ENCODE data around the gene SIGLEC9. TPM values are rescaled to one million over a fixed set of nuclear protein-coding genes. Genes with fewer than 3 reads are reported as not detected.
A peak's percentile ranks its signal among the peaks of the same experiment; 100 is the strongest.

Gene SIGLEC9
- total RNA-seq, 1 donor: not detected

DNA sequence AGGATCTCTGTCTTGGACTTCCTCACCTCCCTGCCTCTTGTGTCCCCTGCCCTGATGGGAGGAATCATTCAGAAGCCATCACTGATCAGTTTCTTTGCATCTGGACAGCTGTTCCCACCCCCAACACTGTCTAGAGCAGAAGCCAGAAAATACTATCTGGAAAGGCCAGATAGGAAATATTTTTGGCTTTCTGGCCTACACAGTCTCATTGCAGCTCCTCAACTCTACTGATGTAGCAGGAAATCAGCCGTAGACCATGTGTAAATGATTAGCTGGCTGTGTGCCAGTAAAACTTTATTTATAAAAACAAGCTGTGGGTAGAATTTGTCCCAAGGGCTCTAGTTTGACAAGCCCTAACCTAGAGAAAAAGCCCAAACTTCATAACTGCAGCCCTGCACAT is 23.0 kb downstream of the SIGLEC9 start:
- TF ChIP-seq, protein P1, sequence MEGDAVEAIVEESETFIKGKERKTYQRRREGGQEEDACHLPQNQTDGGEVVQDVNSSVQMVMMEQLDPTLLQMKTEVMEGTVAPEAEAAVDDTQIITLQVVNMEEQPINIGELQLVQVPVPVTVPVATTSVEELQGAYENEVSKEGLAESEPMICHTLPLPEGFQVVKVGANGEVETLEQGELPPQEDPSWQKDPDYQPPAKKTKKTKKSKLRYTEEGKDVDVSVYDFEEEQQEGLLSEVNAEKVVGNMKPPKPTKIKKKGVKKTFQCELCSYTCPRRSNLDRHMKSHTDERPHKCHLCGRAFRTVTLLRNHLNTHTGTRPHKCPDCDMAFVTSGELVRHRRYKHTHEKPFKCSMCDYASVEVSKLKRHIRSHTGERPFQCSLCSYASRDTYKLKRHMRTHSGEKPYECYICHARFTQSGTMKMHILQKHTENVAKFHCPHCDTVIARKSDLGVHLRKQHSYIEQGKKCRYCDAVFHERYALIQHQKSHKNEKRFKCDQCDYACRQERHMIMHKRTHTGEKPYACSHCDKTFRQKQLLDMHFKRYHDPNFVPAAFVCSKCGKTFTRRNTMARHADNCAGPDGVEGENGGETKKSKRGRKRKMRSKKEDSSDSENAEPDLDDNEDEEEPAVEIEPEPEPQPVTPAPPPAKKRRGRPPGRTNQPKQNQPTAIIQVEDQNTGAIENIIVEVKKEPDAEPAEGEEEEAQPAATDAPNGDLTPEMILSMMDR (IDR thresholded peaks at IDR 0.05; ENCODE audit: insufficient read depth, low read depth, low read length): no peak
- no peak overlapping the region for H3K4me3 ChIP-seq (ENCODE audit: low read depth, low read length)
- no peak for DNase-seq (ENCODE audit: low read depth)

DNA sequence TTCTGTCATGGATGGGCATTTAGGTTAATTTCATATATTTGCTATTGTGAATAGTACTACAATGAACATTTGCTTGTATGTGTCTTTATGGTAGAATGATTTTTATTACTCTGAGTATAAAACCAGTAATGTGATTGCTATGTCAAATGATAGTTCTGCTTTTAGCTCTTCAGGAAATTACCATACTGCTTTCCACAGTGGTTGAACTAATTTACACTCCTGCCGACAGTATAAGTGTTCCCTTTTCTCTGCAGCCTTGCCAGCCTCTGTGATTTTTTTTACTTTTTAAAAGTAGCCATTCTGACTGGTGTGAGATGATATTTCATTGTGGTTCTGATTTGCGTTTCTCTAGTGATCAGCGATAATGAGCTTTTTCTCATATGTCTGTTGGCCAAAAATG is 23.9 kb downstream of the SIGLEC9 start:
- H3K4me3 ChIP-seq (ENCODE audit: low read depth, low read length): no peak overlapping the region
- TF ChIP-seq, protein P1 (IDR thresholded peaks at IDR 0.05; ENCODE audit: insufficient read depth, low read depth, low read length): no peak
- DNase-seq (ENCODE audit: low read depth): no peak

DNA sequence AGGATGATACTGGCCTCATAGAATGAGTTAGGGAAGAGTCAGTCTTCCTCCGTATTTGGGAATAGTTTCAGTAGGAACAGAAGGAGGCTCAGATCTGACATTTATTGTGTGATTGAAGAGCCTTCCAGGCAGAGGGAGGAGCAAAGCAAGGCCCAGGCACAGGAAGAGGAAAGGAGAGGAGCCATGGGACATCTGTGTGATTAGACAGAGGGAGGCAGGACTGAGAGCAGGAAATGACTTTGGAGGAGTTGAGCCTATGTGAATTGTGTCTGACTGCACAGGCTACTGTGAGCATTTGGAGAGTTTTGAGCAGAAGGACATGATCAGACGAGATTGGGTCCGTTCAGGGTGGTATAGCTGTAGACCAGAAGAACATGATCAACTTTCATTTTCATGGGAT is 25.9 kb downstream of the SIGLEC9 start:
- TF ChIP-seq, protein P1 (IDR thresholded peaks at IDR 0.05; ENCODE audit: insufficient read depth, low read depth, low read length): no peak
- no peak overlapping the region for H3K4me3 ChIP-seq (ENCODE audit: low read depth, low read length)
- DNase-seq (ENCODE audit: low read depth): no peak

DNA sequence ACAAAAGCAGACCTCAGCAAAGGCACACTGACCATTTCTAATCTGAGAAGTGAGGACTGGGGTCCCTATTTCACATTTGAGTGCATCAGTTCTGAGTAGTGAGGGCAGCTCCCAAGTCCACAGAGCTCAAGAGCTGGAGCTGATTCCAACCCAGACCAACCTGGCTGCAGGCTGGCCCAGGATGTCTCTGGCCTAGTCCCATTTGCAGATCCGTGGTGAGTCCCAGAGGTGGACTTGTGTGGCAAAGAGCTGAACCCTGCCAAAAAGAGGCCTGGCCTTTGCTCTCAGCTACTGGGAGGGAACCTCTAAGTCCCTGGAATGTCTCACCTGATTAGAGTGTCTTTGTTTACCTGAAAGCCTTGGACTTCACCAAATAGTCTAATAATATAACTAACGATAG is 32.0 kb downstream of the SIGLEC9 start:
- DNase-seq (ENCODE audit: low read depth): no peak
- H3K4me3 ChIP-seq (ENCODE audit: low read depth, low read length): no peak overlapping the region
- TF ChIP-seq, protein P1 (IDR thresholded peaks at IDR 0.05; ENCODE audit: insufficient read depth, low read depth, low read length): no peak

DNA sequence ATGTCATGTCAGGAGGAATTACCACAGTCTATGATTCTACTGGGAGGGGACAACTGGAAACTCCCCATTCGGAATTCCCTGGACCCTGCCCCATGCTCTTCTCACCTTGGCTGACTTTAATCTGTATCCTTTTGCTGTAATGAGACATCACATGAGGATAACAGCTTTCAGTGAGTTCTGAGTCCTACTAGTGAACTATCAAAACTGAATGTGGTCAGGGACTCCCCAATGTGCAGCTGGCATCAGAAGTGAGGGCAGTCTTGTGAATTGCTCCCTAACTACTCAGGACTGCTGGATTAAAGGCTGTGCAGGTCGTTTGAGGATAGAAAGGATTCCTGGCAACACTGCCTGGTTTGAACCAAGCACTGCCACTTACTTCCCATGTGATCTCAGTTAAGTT is 32.6 kb downstream of the SIGLEC9 start:
- TF ChIP-seq, protein P1 (IDR thresholded peaks at IDR 0.05; ENCODE audit: insufficient read depth, low read depth, low read length): no peak
- H3K4me3 ChIP-seq (ENCODE audit: low read depth, low read length): no peak overlapping the region
- DNase-seq (ENCODE audit: low read depth): no peak

- TF ChIP-seq, protein P1 (IDR thresholded peaks at IDR 0.05; ENCODE audit: insufficient read depth, low read depth, low read length): peak; percentile 59
- peak; percentile 12 for DNase-seq (ENCODE audit: low read depth)
- H3K4me3 ChIP-seq (ENCODE audit: low read depth, low read length): no peak overlapping the region
These were observed 33.9 kb downstream of the SIGLEC9 start for GRCh38 chr19:51158474-51159129.

DNA sequence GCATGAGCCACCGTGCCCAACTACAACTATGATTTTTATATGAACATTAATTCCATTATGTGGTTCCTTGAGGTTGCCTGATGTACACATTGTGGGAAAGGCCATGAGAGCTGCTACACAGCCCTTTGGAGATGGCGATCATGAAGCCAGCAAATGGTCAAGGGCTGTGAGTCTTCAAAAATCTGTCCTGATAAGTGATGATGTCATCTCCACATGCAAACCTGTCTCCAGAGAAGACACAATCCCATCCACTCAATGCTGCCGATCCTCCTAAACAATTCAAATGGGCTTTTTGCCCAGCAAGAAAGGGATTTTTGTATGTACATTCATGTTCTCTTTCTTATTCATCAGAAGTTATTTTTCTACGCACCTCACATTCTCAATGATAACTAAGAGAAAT is 35.0 kb downstream of the SIGLEC9 start:
- H3K4me3 ChIP-seq (ENCODE audit: low read depth, low read length): no peak overlapping the region
- no peak for DNase-seq (ENCODE audit: low read depth)
- TF ChIP-seq, protein P1 (IDR thresholded peaks at IDR 0.05; ENCODE audit: insufficient read depth, low read depth, low read length): no peak

Data from fibroblast of villous mesenchyme (primary cell).